ENCODE data around the gene ZNF112. TPM values are rescaled to one million over a fixed set of nuclear protein-coding genes. Genes with fewer than 3 reads are reported as not detected.
"Not testable (repeated sequence)": the region's sequence is repeated elsewhere in the genome, so short reads cannot be mapped to it uniquely, and the experiment has no call there.

Gene ZNF112
- polyA plus RNA-seq, 1 donor (not counting 4 experiments of a cell fraction or from before 2014, with no cell fraction given), result 4.6 TPM

DNA sequence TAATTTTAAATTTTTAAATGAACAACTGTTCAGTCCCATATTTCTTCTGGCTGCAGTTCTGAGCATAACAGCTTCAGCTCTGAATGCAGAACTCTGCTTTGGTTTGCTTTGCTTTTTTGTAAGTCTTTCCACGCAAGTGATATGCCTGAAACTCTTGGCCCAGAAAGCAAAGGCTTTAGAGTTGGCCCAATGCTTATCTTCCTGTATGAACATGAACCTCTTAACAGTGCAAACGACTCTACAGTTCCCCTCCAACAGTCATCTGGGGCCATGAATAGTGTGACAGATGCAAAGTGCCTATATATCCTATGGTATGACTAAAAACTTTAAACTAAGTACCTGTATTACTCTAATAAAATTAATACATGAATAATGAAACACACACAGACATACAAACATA, 14.7 kb downstream of the ZNF112 start:
- TF ChIP-seq EZH2 (IDR thresholded peaks at IDR 0.05; ENCODE audit: low read length), result no peak
- TF ChIP-seq, protein P1, sequence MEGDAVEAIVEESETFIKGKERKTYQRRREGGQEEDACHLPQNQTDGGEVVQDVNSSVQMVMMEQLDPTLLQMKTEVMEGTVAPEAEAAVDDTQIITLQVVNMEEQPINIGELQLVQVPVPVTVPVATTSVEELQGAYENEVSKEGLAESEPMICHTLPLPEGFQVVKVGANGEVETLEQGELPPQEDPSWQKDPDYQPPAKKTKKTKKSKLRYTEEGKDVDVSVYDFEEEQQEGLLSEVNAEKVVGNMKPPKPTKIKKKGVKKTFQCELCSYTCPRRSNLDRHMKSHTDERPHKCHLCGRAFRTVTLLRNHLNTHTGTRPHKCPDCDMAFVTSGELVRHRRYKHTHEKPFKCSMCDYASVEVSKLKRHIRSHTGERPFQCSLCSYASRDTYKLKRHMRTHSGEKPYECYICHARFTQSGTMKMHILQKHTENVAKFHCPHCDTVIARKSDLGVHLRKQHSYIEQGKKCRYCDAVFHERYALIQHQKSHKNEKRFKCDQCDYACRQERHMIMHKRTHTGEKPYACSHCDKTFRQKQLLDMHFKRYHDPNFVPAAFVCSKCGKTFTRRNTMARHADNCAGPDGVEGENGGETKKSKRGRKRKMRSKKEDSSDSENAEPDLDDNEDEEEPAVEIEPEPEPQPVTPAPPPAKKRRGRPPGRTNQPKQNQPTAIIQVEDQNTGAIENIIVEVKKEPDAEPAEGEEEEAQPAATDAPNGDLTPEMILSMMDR (optimal IDR thresholded peaks at IDR 0.05 in 1 of 3, IDR thresholded peaks at IDR 0.05 in 1 of 3, conservative IDR thresholded peaks at IDR 0.05 in 1 of 3; ENCODE audit: extremely low read depth in 1 of 3, insufficient read depth in 2 of 3, low read length in 3 of 3), result no peak
- dilution Hi-C loops (cut with MboI; ENCODE audit: extremely low pct_ligation_motif_present, low sequenced_read_pairs), result no loop called here

DNA sequence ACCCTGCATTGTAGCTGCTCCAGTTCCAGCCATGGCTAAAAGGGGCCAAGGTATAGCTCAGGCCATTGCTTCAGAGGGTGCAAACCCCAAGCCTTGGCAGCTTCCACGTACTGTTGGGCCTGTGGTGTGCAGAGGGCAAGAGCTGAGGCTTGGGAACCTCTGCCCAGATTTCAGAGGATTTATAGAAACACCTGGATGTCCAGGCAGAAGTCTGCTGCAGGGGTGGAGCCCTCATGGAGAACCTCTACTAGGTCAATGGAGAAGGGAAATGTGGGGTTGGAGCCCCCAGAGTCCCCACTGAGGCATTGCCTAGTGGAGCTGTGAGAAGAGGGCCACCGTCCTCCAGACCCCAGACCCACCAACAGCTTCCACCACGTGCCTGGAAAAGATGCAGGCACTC, 21.8 kb downstream of the ZNF112 start:
- H3K79me2 ChIP-seq (ENCODE audit: control insufficient read depth, insufficient read depth, low read length); H3K4me2 ChIP-seq (ENCODE audit: control insufficient read depth, extremely low read depth, insufficient read depth, low read depth, low read length); H3K9ac ChIP-seq (ENCODE audit: control insufficient read depth, extremely low read depth, insufficient read depth, low read length); H2AFZ ChIP-seq (ENCODE audit: control insufficient read depth, low read length); H3K27ac ChIP-seq (ENCODE audit: control insufficient read depth, insufficient read depth, low read length); H3K4me1 ChIP-seq (ENCODE audit: control insufficient read depth, extremely low read depth, insufficient read depth, low read length); H3K9me1 ChIP-seq (ENCODE audit: control insufficient read depth, extremely low read depth, insufficient read depth, low read length); DNase-seq (ENCODE audit: low read depth, low spot score); H4K20me1 ChIP-seq (ENCODE audit: control insufficient read depth, extremely low read depth, insufficient read depth, low read length); dilution Hi-C loops (cut with MboI; ENCODE audit: extremely low pct_ligation_motif_present, low sequenced_read_pairs); H3K9me3 ChIP-seq (ENCODE audit: control insufficient read depth, low read depth, low read length); H3K27me3 ChIP-seq (ENCODE audit: control insufficient read depth, extremely low read depth, insufficient read depth, low read length); H3K4me3 ChIP-seq (ENCODE audit: control insufficient read depth in 2 of 3, extremely low read depth in 1 of 3, insufficient read depth in 2 of 3, low read depth in 1 of 3, low read length in 3 of 3); FAIRE-seq: not testable (repeated sequence)
- H3K36me3 ChIP-seq (ENCODE audit: control insufficient read depth in 2 of 2, extremely low read depth in 1 of 2, insufficient read depth in 2 of 2, low read length in 2 of 2), result peaks cover 15 to 17% of the 10 kb centered on the region in 2 experiments

More for the DNA sequence above, 14.7 kb downstream of the ZNF112 start:
- Histone ChIP-seq H3K36me3 (ENCODE audit: control insufficient read depth in 2 of 2, extremely low read depth in 1 of 2, insufficient read depth in 2 of 2, low read length in 2 of 2) (peaks cover 4 to 7% of the 10 kb centered on the region in 2 experiments), H4K20me1 (ENCODE audit: control insufficient read depth, extremely low read depth, insufficient read depth, low read length) (no peaks in the 10 kb centered on the region), H3K4me3 (ENCODE audit: control insufficient read depth in 2 of 3, extremely low read depth in 1 of 3, insufficient read depth in 2 of 3, low read depth in 1 of 3, low read length in 3 of 3) (no peak overlapping the region), H3K79me2 (ENCODE audit: control insufficient read depth, insufficient read depth, low read length) (peaks cover 3% of the 10 kb centered on the region), H3K9me3 (ENCODE audit: control insufficient read depth, low read depth, low read length) (no peaks in the 10 kb centered on the region), H3K4me1 (ENCODE audit: control insufficient read depth, extremely low read depth, insufficient read depth, low read length) (no peaks in the 10 kb centered on the region), H2AFZ (ENCODE audit: control insufficient read depth, low read length) (no peak overlapping the region), H3K9me1 (ENCODE audit: control insufficient read depth, extremely low read depth, insufficient read depth, low read length) (no peaks in the 10 kb centered on the region), H3K27ac (ENCODE audit: control insufficient read depth, insufficient read depth, low read length) (no peak overlapping the region), H3K27me3 (ENCODE audit: control insufficient read depth, extremely low read depth, insufficient read depth, low read length) (no peaks in the 10 kb centered on the region), H3K9ac (ENCODE audit: control insufficient read depth, extremely low read depth, insufficient read depth, low read length) (no peak overlapping the region), H3K4me2 (ENCODE audit: control insufficient read depth, extremely low read depth, insufficient read depth, low read depth, low read length) (no peak overlapping the region)
- DNase-seq (ENCODE audit: low read depth, low spot score) (no peak), FAIRE-seq (no peak)

DNA sequence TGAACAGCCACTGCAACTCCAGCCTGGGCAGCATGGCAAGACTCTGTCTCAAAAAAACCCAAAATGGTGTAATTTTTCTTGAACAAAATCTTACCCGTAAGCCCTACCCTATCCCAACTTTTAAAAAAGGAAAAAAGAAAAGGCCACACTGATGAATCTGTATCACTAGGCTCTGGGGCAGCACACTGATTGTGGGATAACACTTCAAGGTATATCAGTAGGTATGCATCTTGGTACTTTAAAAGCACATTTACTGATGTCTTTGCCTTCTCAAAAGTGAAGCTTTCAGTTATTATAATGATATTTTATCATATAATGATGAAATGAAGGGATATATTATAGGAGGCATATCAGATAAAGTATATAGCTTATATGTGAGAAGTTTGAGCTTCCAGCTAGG, 24.3 kb downstream of the ZNF112 start:
- no peaks in the 10 kb centered on the region for H3K79me2 ChIP-seq (ENCODE audit: control insufficient read depth, insufficient read depth, low read length)
- no peaks in the 10 kb centered on the region for H4K20me1 ChIP-seq (ENCODE audit: control insufficient read depth, extremely low read depth, insufficient read depth, low read length)
- peaks cover 15 to 22% of the 10 kb centered on the region in 2 experiments for H3K36me3 ChIP-seq (ENCODE audit: control insufficient read depth in 2 of 2, extremely low read depth in 1 of 2, insufficient read depth in 2 of 2, low read length in 2 of 2)
- H2AFZ ChIP-seq (ENCODE audit: control insufficient read depth, low read length), result no peak overlapping the region
- peaks cover 2% of the 10 kb centered on the region for H3K9me3 ChIP-seq (ENCODE audit: control insufficient read depth, low read depth, low read length)
- no peak for DNase-seq (ENCODE audit: low read depth, low spot score)
- H3K4me1 ChIP-seq (ENCODE audit: control insufficient read depth, extremely low read depth, insufficient read depth, low read length), result no peaks in the 10 kb centered on the region
- H3K9me1 ChIP-seq (ENCODE audit: control insufficient read depth, extremely low read depth, insufficient read depth, low read length), result no peaks in the 10 kb centered on the region
- no peaks in the 10 kb centered on the region for H3K27me3 ChIP-seq (ENCODE audit: control insufficient read depth, extremely low read depth, insufficient read depth, low read length)
- dilution Hi-C loops (cut with MboI; ENCODE audit: extremely low pct_ligation_motif_present, low sequenced_read_pairs), result no loop called here
- no peak overlapping the region for H3K4me3 ChIP-seq (ENCODE audit: control insufficient read depth in 2 of 3, extremely low read depth in 1 of 3, insufficient read depth in 2 of 3, low read depth in 1 of 3, low read length in 3 of 3)
- no peak for FAIRE-seq
- H3K4me2 ChIP-seq (ENCODE audit: control insufficient read depth, extremely low read depth, insufficient read depth, low read depth, low read length), result no peak overlapping the region
- TF ChIP-seq, protein P1 (optimal IDR thresholded peaks at IDR 0.05 in 1 of 3, IDR thresholded peaks at IDR 0.05 in 1 of 3, conservative IDR thresholded peaks at IDR 0.05 in 1 of 3; ENCODE audit: extremely low read depth in 1 of 3, insufficient read depth in 2 of 3, low read length in 3 of 3), result no peak
- no peak for TF ChIP-seq EZH2 (IDR thresholded peaks at IDR 0.05; ENCODE audit: low read length)
- no peak overlapping the region for H3K27ac ChIP-seq (ENCODE audit: control insufficient read depth, insufficient read depth, low read length)
- no peak overlapping the region for H3K9ac ChIP-seq (ENCODE audit: control insufficient read depth, extremely low read depth, insufficient read depth, low read length)
